ENCODE measurements around the gene GALE. TPM values are rescaled to one million over a fixed set of nuclear protein-coding genes. Genes with fewer than 3 reads are reported as not detected.
A peak's percentile ranks its signal among the peaks of the same experiment; 100 is the strongest.

The GALE gene
- total and polyA plus RNA-seq, 4 donors: 21.4 to 146 (median 80.0) TPM

DNA sequence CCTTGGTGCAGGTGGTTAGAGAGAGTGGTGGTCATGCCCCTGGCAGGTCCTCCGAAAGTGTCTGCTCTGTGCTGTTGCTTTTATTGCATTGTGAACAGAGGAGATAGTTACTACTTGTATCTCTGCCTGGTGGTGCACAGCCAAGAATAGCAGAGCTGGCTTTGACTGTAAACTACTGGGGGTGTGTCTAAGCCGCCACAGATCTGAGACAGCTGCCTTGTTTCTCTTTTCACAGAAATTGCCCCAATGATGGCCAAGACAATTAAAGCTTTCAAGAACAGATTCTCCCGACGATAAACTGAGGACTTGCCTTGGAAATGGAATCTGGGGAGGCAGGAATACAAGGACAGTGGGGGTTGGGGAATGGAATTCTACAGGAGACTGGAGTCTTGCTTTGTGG, 41.3 kb downstream of the GALE start:
- peak; percentile 30 to 79 (median 61) for DNase-seq

DNA sequence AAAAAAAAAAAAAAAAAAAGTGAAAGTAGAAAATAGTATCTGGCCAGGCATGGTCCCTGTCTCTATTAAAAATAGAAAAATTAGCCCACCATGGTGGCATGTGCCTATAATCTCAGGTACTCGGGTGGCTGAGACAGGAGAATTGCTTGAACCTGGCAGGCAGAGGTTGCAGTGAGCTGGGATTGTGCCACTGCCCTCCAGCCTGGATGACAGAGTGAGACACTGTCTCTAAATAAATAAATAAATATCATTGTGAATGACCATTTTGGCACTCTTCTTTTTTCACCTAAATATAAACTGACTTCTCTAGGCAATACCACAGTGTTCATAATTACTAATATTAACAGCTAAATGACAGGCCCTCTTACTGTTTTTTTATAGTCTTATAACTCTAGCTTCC, 42.7 kb downstream of the GALE start:
- Histone ChIP-seq H3K4me3 (no peak overlapping the region), H3K9me3 (ENCODE audit: control insufficient read depth in 4 of 4, insufficient read depth in 3 of 4, low read length in 3 of 4) (no peaks in the 10 kb centered on the region), H3K9ac (ENCODE audit: insufficient read depth in 1 of 2, low read length in 2 of 2) (no peak overlapping the region), H3K27ac (ENCODE audit: low read depth in 1 of 2, low read length in 1 of 2) (no peak overlapping the region), H3K36me3 (ENCODE audit: control insufficient read depth in 4 of 4, insufficient read depth in 4 of 4, low read length in 4 of 4) (peaks cover 38 to 63% (median 50%) of the 10 kb centered on the region in 4 donors), H3K4me1 (ENCODE audit: control insufficient read depth in 5 of 5, insufficient read depth in 5 of 5, low read length in 5 of 5) (peaks cover 0 to 9% (median 0%) of the 10 kb centered on the region in 5 donors), H3K27me3 (ENCODE audit: control insufficient read depth in 3 of 3, insufficient read depth in 3 of 3, low read length in 2 of 3) (no peaks in the 10 kb centered on the region)
- no peak for ATAC-seq (ENCODE audit: insufficient read depth, low FRiP score)
- TF ChIP-seq, protein P1, sequence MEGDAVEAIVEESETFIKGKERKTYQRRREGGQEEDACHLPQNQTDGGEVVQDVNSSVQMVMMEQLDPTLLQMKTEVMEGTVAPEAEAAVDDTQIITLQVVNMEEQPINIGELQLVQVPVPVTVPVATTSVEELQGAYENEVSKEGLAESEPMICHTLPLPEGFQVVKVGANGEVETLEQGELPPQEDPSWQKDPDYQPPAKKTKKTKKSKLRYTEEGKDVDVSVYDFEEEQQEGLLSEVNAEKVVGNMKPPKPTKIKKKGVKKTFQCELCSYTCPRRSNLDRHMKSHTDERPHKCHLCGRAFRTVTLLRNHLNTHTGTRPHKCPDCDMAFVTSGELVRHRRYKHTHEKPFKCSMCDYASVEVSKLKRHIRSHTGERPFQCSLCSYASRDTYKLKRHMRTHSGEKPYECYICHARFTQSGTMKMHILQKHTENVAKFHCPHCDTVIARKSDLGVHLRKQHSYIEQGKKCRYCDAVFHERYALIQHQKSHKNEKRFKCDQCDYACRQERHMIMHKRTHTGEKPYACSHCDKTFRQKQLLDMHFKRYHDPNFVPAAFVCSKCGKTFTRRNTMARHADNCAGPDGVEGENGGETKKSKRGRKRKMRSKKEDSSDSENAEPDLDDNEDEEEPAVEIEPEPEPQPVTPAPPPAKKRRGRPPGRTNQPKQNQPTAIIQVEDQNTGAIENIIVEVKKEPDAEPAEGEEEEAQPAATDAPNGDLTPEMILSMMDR (IDR thresholded peaks at IDR 0.05; ENCODE audit: control extremely low read depth, extremely low read depth): no peak
- WGBS, 2 donors: 89 to 95% methylated on average over 1 of the region's 1 CpG
- no peak for DNase-seq

More for the DNA sequence above, 41.3 kb downstream of the GALE start:
- TF ChIP-seq, protein P1 (IDR thresholded peaks at IDR 0.05; ENCODE audit: control extremely low read depth, extremely low read depth): no peak
- no peak overlapping the region for H3K4me3 ChIP-seq
- ATAC-seq (ENCODE audit: insufficient read depth, low FRiP score): no peak
- no peaks in the 10 kb centered on the region for H3K9me3 ChIP-seq (ENCODE audit: control insufficient read depth in 4 of 4, insufficient read depth in 3 of 4, low read length in 3 of 4)
- H3K27ac ChIP-seq (ENCODE audit: low read depth in 1 of 2, low read length in 1 of 2): no peak overlapping the region
- peaks cover 0 to 9% (median 0%) of the 10 kb centered on the region in 5 donors for H3K4me1 ChIP-seq (ENCODE audit: control insufficient read depth in 5 of 5, insufficient read depth in 5 of 5, low read length in 5 of 5)
- H3K36me3 ChIP-seq (ENCODE audit: control insufficient read depth in 4 of 4, insufficient read depth in 4 of 4, low read length in 4 of 4): peaks cover 23 to 54% (median 40%) of the 10 kb centered on the region in 4 donors
- 77 to 88% methylated on average over 4 of the region's 4 CpGs for WGBS, 2 donors
- no peaks in the 10 kb centered on the region for H3K27me3 ChIP-seq (ENCODE audit: control insufficient read depth in 3 of 3, insufficient read depth in 3 of 3, low read length in 2 of 3)
- H3K9ac ChIP-seq (ENCODE audit: insufficient read depth in 1 of 2, low read length in 2 of 2): no peak overlapping the region

DNA sequence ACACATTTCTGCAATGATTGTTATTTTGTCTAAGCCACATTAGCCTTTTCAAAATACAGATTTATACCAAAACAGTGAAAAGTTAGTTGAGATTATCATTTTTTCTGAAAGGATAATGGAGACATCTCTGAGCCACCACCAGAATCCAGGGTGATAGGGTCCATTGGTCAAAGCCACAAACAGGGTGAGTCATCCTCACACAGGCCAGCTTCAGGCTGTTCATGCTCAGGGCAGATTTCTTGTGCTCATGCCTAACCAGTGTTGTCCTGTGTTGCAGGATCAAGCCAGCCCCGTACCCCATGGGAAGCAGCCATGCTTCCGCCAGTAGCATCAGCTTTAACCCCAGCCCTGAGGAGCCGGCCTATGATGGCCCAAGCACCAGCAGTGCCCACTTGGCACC, 43.9 kb downstream of the GALE start:
- Histone ChIP-seq H3K27me3 (ENCODE audit: control insufficient read depth in 3 of 3, insufficient read depth in 3 of 3, low read length in 2 of 3) (no peaks in the 10 kb centered on the region), H3K27ac (ENCODE audit: low read depth in 1 of 2, low read length in 1 of 2) (no peak overlapping the region), H3K4me1 (ENCODE audit: control insufficient read depth in 5 of 5, insufficient read depth in 5 of 5, low read length in 5 of 5) (peaks cover 0 to 9% (median 0%) of the 10 kb centered on the region in 5 donors), H3K9ac (ENCODE audit: insufficient read depth in 1 of 2, low read length in 2 of 2) (no peak overlapping the region), H3K36me3 (ENCODE audit: control insufficient read depth in 4 of 4, insufficient read depth in 4 of 4, low read length in 4 of 4) (peaks cover 46 to 70% (median 58%) of the 10 kb centered on the region in 4 donors), H3K9me3 (ENCODE audit: control insufficient read depth in 4 of 4, insufficient read depth in 3 of 4, low read length in 3 of 4) (no peaks in the 10 kb centered on the region), H3K4me3 (no peak overlapping the region)
- 94 to 96% methylated on average over 3 of the region's 3 CpGs for WGBS, 2 donors
- DNase-seq: no peak
- TF ChIP-seq, protein P1 (IDR thresholded peaks at IDR 0.05; ENCODE audit: control extremely low read depth, extremely low read depth): no peak
- no peak for ATAC-seq (ENCODE audit: insufficient read depth, low FRiP score)

DNA sequence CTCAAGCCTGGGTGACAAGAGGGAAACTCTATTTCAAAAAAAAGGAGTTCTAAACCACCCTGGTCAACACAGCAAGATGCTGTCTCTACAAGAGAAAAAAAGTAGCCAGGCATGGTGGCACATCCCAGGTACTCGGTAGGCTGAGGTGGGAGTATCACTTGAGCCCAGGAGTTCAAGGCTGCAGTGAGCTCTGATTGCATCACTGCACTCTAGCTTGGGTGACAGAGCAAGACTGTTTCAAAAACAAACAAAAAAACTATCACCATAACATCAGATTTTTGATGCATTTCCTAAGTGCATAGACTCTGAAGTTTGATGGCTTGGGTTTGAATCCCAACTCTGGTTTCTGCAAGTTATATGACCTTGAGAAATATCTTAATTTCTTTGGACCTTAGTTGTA, 47.6 kb downstream of the GALE start:
- H3K4me1 ChIP-seq (ENCODE audit: control insufficient read depth in 5 of 5, insufficient read depth in 5 of 5, low read length in 5 of 5): no peaks in the 10 kb centered on the region
- no peaks in the 10 kb centered on the region for H3K9me3 ChIP-seq (ENCODE audit: control insufficient read depth in 4 of 4, insufficient read depth in 3 of 4, low read length in 3 of 4)
- H3K36me3 ChIP-seq (ENCODE audit: control insufficient read depth in 4 of 4, insufficient read depth in 4 of 4, low read length in 4 of 4): peaks cover 46 to 74% (median 56%) of the 10 kb centered on the region in 4 donors
- H3K27me3 ChIP-seq (ENCODE audit: control insufficient read depth in 3 of 3, insufficient read depth in 3 of 3, low read length in 2 of 3): no peaks in the 10 kb centered on the region
- TF ChIP-seq, protein P1 (IDR thresholded peaks at IDR 0.05; ENCODE audit: control extremely low read depth, extremely low read depth): no peak
- no peak overlapping the region for H3K27ac ChIP-seq (ENCODE audit: low read depth in 1 of 2, low read length in 1 of 2)
- 93 to 94% methylated on average over 1 of the region's 1 CpG for WGBS, 2 donors
- DNase-seq (no peak), ATAC-seq (ENCODE audit: insufficient read depth, low FRiP score) (no peak)
- no peak overlapping the region for H3K4me3 ChIP-seq
- H3K9ac ChIP-seq (ENCODE audit: insufficient read depth in 1 of 2, low read length in 2 of 2): no peak overlapping the region

Measured in lung (tissue), 12 donors.